ENCODE results near the gene PDCD1.
"Not testable (repeated sequence)": the region's sequence is repeated elsewhere in the genome, so short reads cannot be mapped to it uniquely, and the experiment has no call there.

Gene PDCD1

DNA sequence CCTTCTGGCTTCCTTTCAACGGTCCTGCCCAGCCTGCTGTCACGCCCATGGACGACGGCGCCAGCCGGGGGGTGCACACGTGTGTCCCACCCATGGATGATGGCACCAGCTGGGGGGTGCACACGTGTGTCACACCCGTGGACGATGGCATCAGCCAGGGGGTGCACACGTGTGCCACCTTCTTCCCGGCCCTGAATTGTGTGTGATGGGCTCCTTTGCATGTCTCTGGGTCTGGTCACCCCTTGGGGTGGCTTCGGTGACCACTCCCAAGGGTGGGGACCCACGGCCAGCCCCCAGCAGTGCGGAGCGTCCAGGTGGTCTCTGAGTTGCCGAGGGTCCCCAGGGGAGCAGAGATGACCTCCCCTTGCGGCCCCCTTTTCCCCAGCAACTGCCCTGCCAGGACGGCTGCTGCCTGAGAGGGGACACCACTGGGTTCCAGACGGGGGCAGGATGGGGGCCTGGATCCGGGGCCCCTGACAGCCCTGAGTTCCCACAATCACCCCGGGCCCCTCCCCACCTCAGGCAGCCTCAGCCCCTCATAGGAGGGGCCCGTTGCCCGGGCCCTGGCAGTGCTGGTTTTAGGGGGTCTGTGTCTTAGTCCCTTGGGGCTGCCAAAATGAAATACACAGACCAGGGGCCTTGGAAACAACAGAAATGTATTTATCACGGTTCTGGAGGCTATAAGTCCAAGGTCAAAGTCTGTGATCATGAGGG is 40.3 kb downstream of the PDCD1 start:
- TF ChIP-seq GABPA (IDR thresholded peaks at IDR 0.05; ENCODE audit: low read depth) = no peak
- TF ChIP-seq SPI1 (IDR thresholded peaks at IDR 0.05; ENCODE audit: borderline replicate concordance, low read depth) = no peak
- TF ChIP-seq, protein P1, sequence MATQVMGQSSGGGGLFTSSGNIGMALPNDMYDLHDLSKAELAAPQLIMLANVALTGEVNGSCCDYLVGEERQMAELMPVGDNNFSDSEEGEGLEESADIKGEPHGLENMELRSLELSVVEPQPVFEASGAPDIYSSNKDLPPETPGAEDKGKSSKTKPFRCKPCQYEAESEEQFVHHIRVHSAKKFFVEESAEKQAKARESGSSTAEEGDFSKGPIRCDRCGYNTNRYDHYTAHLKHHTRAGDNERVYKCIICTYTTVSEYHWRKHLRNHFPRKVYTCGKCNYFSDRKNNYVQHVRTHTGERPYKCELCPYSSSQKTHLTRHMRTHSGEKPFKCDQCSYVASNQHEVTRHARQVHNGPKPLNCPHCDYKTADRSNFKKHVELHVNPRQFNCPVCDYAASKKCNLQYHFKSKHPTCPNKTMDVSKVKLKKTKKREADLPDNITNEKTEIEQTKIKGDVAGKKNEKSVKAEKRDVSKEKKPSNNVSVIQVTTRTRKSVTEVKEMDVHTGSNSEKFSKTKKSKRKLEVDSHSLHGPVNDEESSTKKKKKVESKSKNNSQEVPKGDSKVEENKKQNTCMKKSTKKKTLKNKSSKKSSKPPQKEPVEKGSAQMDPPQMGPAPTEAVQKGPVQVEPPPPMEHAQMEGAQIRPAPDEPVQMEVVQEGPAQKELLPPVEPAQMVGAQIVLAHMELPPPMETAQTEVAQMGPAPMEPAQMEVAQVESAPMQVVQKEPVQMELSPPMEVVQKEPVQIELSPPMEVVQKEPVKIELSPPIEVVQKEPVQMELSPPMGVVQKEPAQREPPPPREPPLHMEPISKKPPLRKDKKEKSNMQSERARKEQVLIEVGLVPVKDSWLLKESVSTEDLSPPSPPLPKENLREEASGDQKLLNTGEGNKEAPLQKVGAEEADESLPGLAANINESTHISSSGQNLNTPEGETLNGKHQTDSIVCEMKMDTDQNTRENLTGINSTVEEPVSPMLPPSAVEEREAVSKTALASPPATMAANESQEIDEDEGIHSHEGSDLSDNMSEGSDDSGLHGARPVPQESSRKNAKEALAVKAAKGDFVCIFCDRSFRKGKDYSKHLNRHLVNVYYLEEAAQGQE (IDR thresholded peaks at IDR 0.05; ENCODE audit: insufficient replicate concordance, low read depth) = no peak
- TF ChIP-seq POLR2AphosphoS5 (IDR thresholded peaks at IDR 0.05; ENCODE audit: low read depth) = no peak
- TF ChIP-seq, protein P2, sequence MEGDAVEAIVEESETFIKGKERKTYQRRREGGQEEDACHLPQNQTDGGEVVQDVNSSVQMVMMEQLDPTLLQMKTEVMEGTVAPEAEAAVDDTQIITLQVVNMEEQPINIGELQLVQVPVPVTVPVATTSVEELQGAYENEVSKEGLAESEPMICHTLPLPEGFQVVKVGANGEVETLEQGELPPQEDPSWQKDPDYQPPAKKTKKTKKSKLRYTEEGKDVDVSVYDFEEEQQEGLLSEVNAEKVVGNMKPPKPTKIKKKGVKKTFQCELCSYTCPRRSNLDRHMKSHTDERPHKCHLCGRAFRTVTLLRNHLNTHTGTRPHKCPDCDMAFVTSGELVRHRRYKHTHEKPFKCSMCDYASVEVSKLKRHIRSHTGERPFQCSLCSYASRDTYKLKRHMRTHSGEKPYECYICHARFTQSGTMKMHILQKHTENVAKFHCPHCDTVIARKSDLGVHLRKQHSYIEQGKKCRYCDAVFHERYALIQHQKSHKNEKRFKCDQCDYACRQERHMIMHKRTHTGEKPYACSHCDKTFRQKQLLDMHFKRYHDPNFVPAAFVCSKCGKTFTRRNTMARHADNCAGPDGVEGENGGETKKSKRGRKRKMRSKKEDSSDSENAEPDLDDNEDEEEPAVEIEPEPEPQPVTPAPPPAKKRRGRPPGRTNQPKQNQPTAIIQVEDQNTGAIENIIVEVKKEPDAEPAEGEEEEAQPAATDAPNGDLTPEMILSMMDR (IDR thresholded peaks at IDR 0.05; ENCODE audit: insufficient read depth, low read length) = no peak
- H3K27ac ChIP-seq (replicated peaks) = no peak overlapping the region
- H3K4me3 ChIP-seq (replicated peaks; ENCODE audit: insufficient read depth, low read length) = no peak overlapping the region
- no peak for DNase-seq (ENCODE audit: low read depth in 1 of 2, low spot score in 1 of 2)
- peaks cover 8% of the 10 kb centered on the region for H3K27me3 ChIP-seq (ENCODE audit: insufficient read depth, poor library complexity, severe bottlenecking)

DNA sequence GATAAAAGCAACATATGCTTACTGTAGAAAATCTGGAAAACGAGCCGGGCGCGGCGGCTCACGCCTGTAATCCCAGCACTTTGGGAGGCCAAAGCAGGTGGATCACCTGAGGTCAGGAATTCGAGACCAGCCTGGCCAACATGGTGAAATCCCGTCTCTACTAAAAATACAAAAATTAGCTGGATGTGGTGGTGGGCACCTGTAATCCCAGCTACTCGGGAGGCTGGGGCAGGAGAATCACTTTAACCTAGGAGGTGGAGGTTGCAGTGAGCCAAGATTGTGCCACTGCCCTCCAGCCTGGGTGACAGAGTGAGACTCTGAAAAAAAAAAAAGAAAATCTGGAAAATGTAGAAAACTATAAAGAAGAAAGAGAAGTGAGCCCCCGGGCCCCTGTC is 40.9 kb downstream of the PDCD1 start:
- not testable (repeated sequence) for DNase-seq (ENCODE audit: low read depth in 1 of 2, low spot score in 1 of 2); H3K27ac ChIP-seq (replicated peaks); H3K4me3 ChIP-seq (replicated peaks; ENCODE audit: insufficient read depth, low read length); H3K27me3 ChIP-seq (ENCODE audit: insufficient read depth, poor library complexity, severe bottlenecking)

DNA sequence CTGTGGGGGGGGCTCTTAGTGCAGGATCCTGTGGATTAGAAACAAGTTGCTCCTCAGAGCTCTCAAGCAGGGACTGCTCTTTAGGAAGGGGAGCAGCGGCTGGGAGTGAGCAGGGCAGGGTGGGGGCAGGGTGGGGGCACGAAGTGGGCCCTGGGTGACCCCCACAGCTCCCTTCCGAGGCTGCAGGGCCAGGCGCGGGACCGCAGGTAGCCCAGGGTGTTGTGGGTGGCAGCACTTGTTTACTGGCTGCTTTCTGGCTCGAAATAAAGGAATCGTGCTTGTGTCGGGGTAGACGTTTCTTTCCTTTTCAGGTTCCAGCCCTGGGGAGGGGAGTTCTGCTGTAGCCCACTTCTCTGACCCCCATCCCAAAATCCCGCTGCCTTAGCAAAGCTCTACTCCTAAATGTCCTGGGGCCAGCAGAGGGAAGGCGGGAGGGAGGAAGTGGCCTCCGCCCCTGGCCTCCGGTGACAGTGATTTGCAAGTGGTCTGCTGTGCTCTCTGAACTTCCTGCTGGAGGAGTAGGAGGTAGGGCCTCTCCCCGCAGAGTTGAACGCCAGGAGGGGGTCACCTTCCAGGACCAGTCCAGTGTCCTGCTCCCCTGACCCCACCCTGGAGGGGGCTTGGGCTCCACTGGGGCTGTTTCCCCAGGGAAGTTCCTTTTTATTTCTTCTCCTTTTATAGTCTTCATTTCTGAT is 41.4 kb downstream of the PDCD1 start:
- Histone ChIP-seq H3K27ac (replicated peaks) (no peak overlapping the region), H3K4me3 (replicated peaks; ENCODE audit: insufficient read depth, low read length) (no peak overlapping the region), H3K27me3 (ENCODE audit: insufficient read depth, poor library complexity, severe bottlenecking) (peaks cover 8% of the 10 kb centered on the region)
- no peak for TF ChIP-seq GABPA (IDR thresholded peaks at IDR 0.05; ENCODE audit: low read depth)
- TF ChIP-seq, protein P1 (IDR thresholded peaks at IDR 0.05; ENCODE audit: insufficient replicate concordance, low read depth) = no peak
- TF ChIP-seq SPI1 (IDR thresholded peaks at IDR 0.05; ENCODE audit: borderline replicate concordance, low read depth) = no peak
- TF ChIP-seq, protein P2 (IDR thresholded peaks at IDR 0.05; ENCODE audit: insufficient read depth, low read length) = no peak
- TF ChIP-seq POLR2AphosphoS5 (IDR thresholded peaks at IDR 0.05; ENCODE audit: low read depth) = no peak
- no peak for DNase-seq (ENCODE audit: low read depth in 1 of 2, low spot score in 1 of 2)

DNA sequence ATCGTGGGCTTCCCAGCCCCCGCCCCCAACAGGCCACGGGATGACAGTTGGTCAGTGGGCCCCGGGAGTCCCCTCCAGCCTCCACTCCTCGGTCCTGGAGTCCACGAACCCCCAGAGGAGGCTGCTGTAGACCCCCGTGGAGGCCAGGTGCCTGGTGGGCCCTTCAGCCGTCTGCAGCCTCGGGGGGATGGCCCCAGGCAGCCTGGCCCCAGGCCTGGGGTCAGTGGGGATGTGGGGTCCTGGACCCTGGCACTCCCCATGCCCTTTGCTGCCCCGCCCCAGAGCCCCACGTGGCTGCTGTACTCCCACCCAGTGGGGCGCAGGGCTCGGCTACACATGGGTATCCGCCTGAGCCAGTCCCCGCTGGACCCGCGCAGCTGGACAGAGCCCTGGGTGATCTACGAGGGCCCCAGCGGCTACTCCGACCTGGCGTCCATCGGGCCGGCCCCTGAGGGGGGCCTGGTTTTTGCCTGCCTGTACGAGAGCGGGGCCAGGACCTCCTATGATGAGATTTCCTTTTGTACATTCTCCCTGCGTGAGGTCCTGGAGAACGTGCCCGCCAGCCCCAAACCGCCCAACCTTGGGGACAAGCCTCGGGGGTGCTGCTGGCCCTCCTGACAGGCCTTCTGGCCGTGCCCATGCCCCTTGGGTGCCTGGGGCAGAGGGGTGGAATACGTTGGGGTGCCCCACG is 42.1 kb downstream of the PDCD1 start:
- Histone ChIP-seq H3K4me3 (replicated peaks; ENCODE audit: insufficient read depth, low read length) (no peak overlapping the region), H3K27ac (replicated peaks) (no peak overlapping the region), H3K27me3 (ENCODE audit: insufficient read depth, poor library complexity, severe bottlenecking) (peaks cover 8% of the 10 kb centered on the region)
- no peak for TF ChIP-seq SPI1 (IDR thresholded peaks at IDR 0.05; ENCODE audit: borderline replicate concordance, low read depth)
- TF ChIP-seq GABPA (IDR thresholded peaks at IDR 0.05; ENCODE audit: low read depth) = no peak
- TF ChIP-seq, protein P2 (IDR thresholded peaks at IDR 0.05; ENCODE audit: insufficient read depth, low read length) = no peak
- TF ChIP-seq, protein P1 (IDR thresholded peaks at IDR 0.05; ENCODE audit: insufficient replicate concordance, low read depth) = no peak
- no peak for TF ChIP-seq POLR2AphosphoS5 (IDR thresholded peaks at IDR 0.05; ENCODE audit: low read depth)
- no peak for DNase-seq (ENCODE audit: low read depth in 1 of 2, low spot score in 1 of 2)

All from HL-60 (cell line).